Right renal pelvis (tissue), 4 donors: ENCODE results near the gene TNFSF15. TPM values are rescaled to one million over a fixed set of nuclear protein-coding genes. Genes with fewer than 3 reads are reported as not detected.
"Not testable (repeated sequence)": the region's sequence is repeated elsewhere in the genome, so short reads cannot be mapped to it uniquely, and the experiment has no call there.

Experiments
- DNase-seq, 4 donors: peaks; one replicate each; pipeline ENCODE4 v3.0.0-alpha.2; 2013; ENCODE audit warnings: low read depth in 4 of 4, low spot score in 3 of 4, missing footprints in 1 of 4
- polyA plus RNA-seq, 4 donors: library from polyadenylated mRNA; unstranded; fragments of 120-200 nt; gene quantifications; one replicate each; pipeline ENCODE4 v1.2.1, GENCODE V29; 2013; ENCODE audit not compliant: insufficient read length in 4 of 4

TNFSF15 gene
- polyA plus RNA-seq, 4 donors, result 4.4 to 10.3 (median 5.7) TPM

DNA sequence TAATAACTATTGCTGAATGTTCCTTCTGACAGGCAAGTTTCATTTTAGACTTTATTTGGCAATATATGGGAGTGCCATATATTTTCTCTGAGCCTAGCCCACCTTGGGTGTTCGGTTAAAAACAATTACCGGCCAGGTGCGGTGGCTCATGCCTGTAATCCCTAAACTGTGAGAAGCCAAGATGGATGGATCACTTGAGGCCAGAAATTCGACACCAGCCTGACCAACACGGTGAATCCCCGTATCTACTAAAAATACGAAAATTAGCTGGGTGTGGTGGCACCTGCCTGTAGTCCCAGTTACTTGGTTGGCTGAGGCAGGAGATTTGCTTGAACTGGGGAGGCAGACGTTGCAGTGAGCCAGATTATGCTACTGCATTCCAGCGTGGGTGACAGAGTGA lies 47.9 kb downstream of the TNFSF15 start:
- no peak for DNase-seq

DNA sequence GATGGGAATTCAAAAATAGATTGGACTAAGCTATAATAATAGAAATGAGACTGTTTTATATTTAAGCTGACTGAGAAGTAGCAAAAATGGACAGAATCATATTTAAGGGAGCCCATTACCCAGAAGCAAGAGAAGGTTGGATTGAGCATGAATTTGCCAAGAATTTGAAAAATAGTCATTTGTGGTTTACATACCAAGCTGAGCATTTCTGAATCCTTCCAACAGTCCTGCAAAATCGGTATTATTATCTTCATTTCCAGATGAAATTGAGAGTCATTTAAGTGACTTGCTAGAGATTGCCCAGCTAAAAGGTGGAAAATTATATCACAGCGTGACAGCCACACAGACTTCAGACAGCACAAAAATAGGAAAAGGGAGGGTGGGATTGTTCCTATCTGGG lies 48.4 kb downstream of the TNFSF15 start:
- no peak for DNase-seq

DNA sequence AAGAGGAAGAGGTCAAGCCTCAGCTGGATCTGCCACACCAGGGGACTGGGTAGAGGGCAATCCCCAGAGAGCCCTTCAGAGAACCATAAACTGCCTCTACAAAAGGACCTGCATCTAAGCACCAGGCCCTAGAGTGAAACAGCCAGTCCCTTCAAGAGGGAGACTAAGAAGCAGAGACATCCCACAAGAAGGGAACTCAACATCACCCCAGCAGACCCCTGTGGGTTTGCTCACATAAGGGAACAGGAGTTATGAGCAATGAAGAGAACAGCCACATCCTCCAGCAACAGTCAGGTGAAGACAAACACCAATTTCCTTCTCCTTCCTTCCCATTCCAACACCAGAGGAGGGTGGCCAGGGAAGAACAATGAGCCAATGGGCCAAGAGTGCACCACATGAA lies 48.9 kb downstream of the TNFSF15 start:
- no peak for DNase-seq

DNA sequence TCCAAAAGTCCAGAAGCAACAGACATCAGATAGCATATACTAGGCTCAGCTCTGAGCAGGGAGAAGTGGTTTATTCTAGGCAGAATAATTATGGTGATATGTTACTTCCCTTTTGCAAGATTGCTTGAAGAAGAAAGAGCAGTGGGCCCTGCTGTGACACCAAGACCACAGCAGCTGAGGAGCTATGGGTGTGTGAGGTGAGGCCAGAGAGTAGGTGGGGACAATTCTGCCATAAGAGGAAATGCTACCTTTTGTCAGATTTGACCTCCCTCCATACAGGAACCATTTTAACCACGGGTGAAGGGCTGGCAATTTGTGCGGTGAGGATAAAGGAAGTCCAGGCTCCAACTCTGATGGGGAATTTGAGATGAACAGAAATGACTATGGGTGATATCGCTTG lies 51.3 kb downstream of the TNFSF15 start:
- DNase-seq, result no peak

DNA sequence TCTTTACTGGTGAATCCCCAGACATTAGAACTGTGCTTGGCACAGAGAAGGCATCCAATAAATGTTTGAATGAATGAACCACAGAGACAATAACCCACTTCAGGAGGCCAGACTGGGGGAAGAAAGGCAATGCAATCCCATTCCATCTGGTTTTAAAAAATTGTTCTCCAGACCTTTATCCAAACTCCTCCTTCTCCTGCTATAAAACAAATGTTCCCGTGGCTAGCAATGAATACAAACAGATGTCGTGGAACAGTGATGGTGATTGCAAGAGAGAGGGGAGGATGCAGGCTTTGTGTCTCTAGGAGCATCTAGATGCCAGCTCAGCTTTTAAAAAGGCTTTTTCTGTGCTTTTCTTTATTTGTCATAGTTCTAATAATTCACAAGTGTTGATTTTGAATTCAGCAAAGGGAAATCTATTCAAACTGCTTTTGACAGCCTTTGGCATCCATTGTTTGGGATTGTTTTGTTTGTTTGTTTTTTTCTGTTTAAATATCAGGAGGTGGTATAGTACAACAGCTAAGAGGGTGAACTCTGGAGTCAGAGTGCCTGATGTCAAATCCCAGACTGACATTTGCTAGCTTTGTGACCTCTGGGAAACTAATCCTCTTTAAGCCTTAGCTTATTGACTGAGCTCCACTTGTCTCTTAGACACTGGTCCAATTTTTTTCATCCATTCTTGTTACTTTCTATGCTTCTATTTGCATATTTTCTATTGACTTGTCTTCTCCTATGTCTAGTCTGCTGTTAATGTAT lies 59.1 kb downstream of the TNFSF15 start:
- no peak for DNase-seq

DNA sequence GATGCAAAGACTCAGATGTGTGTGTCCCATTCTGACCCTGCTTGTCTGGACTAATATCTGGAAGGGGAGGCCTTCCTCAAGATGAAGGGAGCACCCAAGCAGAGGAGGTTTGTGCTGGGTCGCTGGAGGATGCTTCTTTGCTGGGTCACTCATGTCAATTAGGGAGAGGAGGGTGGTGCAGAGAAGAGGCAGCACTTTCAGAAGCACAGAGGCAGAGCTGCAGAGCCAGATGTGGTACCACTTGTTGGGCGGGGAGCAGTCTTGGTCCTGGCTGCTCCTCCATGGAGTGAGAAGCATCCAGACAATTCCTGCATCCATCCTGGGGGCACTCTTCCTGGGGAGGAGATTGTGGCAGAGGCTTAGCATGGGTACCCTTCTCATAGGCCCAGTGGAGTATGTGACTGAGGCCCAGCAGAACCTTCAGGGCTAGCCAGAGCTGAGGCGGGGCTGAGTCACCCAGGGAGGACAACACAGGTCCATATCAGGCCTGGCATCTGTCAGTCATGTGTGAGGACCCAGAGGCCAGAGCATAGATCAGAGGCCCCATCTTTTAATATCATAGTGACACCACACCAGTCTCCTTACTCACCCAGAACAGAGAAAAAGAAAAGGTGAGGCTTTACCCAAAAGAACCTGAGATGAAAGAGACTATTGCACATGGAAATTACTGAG lies 59.8 kb downstream of the TNFSF15 start:
- DNase-seq, result no peak

DNA sequence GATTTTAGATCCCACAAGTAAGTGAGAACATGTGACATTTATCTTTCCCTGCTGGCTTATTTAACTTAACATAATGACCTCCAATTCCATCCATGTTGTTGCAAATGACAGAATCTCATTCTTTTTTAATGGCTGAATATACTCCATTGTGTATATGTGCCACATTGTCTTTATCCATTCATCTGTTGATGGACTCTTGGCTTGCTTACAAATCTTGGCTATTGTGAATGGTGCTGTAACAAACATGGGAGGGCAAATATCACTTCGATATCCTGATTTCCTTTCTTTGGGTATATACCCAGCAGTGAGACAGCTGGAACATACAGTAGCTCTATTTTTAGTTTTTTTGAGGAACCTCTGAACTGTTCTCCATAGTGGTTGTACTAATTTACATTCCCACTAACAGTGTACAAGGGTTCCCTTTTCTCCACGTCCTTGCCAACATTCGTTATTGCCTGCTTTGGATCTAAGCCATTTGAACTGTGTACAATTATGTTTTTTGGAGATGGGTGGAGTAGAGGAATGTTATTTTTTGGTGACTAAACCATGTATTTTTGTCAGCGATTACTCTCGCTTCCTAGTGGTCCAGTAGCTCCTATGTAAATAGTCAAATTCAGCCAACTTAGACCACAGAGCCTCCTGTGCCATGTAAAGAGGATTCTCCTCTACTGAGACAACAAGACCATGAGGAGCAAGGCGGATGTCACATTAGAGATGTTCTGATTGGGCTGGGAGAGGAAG lies 60.6 kb downstream of the TNFSF15 start:
- DNase-seq, result no peak

DNA sequence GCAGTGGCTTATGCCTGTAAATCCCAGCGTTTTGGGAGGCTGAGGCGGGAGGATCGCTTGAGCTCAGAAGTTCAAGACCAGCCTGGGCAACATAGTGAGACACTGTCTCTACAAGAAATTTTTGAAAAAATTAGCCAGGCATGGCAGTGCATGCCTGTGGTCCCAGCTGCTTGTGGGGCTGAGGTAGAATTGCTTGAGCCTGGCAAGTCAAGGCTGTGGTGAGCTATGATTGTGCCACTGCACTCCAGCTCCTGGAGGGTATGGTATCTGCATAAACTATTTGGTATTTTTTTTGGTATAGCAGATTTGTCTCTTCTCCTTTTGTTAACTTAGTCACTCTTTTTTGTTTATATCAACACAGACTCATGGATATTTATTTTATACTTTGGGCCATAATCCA lies 62.4 kb downstream of the TNFSF15 start:
- no peak for DNase-seq

DNA sequence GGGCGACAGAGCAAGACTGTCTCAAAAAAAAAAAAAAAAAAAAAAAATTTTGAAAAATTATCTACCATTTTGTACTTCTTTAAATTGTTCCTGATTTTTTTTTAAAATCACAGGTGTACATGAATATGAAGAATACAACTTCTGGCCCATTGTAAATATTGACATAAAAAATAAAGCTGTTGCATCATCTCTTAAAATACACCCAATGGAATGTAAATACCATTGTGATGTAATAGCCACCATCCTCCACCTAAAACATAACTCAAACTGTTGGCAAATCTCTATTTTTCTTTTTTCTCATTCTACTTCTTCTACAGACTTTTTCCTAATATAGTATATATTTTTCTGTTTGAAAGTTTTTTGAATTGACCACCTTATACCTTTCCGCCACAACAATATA lies 62.9 kb downstream of the TNFSF15 start:
- DNase-seq, result no peak

DNA sequence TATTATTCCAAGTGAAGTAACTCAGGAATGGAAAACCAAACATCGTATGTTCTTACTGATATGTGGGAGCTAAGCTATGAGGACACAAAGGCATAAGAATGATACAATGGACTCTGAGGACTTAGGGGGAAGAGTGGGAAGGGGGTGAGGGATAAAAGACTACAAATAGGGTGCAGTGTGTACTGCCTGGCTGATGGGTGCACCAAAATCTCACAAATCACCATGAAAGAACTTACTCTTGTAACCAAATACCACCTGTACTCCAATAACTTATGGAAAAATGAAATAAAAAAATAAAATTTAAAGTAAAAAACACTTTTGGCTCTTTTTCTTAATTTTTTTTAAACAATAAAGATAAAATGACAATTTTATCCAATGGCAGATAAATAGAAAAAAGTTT lies 64.3 kb downstream of the TNFSF15 start:
- not testable (repeated sequence) for DNase-seq

DNA sequence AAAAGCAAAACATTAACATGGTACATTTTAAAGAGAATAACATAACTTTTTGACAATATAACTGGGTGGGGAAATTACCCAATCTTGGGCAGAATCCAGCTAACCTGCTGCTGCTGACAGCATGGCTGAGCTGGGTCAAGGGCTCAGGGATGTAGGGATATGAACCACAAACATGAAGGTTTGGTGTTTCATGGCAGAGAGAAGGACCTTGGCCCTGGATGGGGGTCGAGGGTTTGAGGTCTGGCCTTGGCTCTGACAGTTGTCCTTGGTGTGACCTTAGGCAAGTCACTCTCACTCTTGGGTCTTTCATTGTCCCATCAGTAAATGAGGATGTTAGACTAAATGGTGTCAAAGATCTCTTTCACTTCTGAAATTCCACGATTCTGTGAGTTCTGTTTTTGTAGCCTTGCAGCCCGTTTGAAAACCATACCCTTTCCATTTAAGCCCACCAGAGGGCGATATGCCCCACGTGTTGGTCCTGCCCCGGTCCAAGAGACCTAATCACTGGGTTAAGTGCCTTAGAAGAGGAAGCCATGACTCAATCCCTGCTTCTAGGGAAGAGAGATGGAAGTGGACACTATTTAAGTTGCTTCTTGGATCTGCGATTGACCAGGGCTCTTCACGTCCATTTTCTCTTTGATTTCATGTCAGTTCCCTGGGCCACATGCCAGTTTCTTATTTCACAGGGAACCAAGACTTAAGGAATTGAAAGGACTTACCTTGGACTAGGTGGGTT lies 67.1 kb downstream of the TNFSF15 start:
- peak; percentile 40 to 63 (median 50) for DNase-seq

DNA sequence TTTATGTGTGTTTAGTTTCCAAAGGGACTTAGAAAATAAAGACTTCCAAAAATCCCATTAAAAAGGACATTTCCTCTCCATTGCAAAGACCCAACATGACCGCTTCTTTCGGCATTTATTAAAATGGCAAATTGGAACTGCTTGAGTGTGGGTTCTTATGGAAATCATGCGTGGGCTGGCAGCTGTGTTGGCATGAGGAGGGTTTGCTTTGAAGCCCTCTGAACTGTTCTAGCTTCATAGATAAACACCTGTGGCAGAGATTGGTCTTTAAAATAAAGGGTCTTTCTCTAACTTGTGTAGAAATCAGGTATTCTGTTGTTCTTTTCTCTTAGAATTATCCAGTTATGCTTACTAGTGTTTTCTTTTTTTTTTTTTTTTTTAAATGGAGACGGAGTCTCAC lies 68.0 kb downstream of the TNFSF15 start:
- no peak for DNase-seq

DNA sequence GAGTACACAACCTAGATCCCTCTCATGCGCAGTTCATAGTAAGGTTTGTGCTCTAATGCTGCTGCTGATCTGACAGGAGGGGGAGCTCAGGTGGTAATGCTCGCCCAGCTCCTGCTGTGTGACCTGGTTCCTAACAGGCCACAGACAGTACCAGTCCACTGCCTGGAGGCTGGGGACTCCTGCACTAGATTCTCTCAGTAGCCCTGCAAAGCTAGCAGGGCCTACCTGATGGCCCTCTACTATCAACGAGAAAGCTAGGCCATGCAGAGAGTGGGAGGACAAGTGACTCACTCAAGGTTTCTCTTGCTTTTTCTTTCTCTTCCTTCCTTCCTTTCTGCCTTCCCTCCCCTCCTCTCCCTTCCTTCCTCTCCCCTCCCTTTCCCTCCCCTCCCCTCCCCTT lies 68.7 kb downstream of the TNFSF15 start:
- no peak for DNase-seq

DNA sequence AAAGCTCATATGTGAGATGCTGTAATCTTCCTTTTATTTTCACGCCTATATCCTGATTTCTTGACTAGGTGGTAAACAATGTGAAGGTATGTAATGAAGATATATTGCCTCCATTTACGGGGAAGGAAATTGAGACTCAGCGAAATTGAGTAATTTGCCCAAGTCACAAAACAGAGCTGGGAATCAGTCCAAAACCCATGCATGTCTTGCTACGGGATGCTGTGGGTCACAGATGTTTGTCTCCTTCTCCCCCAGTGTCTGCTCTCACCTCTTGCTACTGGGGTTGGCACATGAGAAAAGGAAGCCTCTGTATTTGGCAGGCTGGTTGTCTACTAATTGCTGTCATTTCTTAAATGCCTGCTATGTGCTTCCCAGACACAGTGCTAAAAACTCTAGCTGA lies 70.1 kb downstream of the TNFSF15 start:
- peak in 1 of 4 donors; percentile 8 for DNase-seq

DNA sequence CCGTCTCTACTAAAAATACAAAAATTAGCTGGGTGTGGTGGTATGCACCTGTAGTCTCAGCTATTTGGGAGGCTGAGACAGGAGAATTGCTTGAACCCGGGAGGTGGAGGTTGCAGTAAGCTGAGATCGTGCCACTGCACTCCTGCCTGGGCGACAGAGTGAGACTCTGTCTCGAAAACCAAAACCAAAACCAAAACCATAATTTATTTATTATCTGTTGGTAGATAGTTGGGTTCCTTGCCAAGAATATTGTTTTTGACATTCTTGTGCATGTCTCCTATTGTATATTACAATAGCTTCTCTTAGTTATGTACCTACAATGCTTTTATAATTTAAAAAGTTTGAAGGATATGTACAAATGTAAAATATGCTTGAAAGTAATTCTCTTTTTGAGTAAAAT lies 70.7 kb downstream of the TNFSF15 start:
- DNase-seq, result not testable (repeated sequence)

Other genes starting within 250 kb of the TNFSF15 start
- 100 to 1,000 TPM; 282 to 303 (median 288) TPM for gene ATP6V1G1, start 218.3 kb downstream of the TNFSF15 start, polyA plus RNA-seq
- gene TMEM268, start 194.7 kb downstream of the TNFSF15 start, polyA plus RNA-seq, result 10 to 100 TPM in 1 of 4 donors, 1 to 10 TPM in 3; 8.5 to 10.9 (median 9.2) TPM
- not detected for gene TEX53, start 148.2 kb downstream of the TNFSF15 start, polyA plus RNA-seq
- not detected for gene TEX48, start 123.8 kb downstream of the TNFSF15 start, polyA plus RNA-seq
- gene TNFSF8, start 124.6 kb upstream of the TNFSF15 start, polyA plus RNA-seq, result under 1 TPM; 0.46 to 0.70 (median 0.52) TPM